WTC11 (cell line): ENCODE results near the gene UGT1A4. TPM values are rescaled to one million over a fixed set of nuclear protein-coding genes. Genes with fewer than 3 reads are reported as not detected.

Experiments used
- ATAC-seq: fragments of 200-7000 bp; cut with Tn5 transposase; 2 replicates; pipeline ENCODE4 v1.10.0; 2021; ENCODE audit warnings: mild to moderate bottlenecking, moderate library complexity
- CTCF ChIA-PET: fragments of 300-600 bp; sonication (Branson Sonifier 250); formaldehyde crosslinking; loops from one replicate; lab custom pipeline; 2021; ENCODE audit warnings: antibody characterized with exemption; lab: Charles Lee
- POLR2A ChIA-PET: fragments of 350-600 bp; sonication (Branson Sonifier 250); formaldehyde crosslinking; loops from one replicate; lab custom pipeline; 2021; ENCODE audit warnings: antibody characterized with exemption; lab: Charles Lee
- DNase-seq: peaks from one replicate; pipeline ENCODE4 v3.0.0; 2021; ENCODE audit warnings: low spot score
- H3K27ac Mint-ChIP-seq: 2 replicates; pipeline ENCODE4 v1.8.0; 2021; ENCODE audit warnings: mixed read lengths
- H3K27me3 Mint-ChIP-seq: 2 replicates; pipeline ENCODE4 v1.8.0; 2021; ENCODE audit warnings: low read depth, mild to moderate bottlenecking, moderate library complexity, mixed read lengths
- H3K36me3 Mint-ChIP-seq: 2 replicates; pipeline ENCODE4 v1.8.0; 2021; ENCODE audit warnings: mixed read lengths
- H3K4me1 Mint-ChIP-seq: 2 replicates; pipeline ENCODE4 v1.8.0; 2022; ENCODE audit warnings: mixed read lengths
- H3K4me3 Mint-ChIP-seq: 2 replicates; pipeline ENCODE4 v1.8.0; 2021; ENCODE audit warnings: mild to moderate bottlenecking, moderate library complexity, mixed read lengths
- H3K9me3 Mint-ChIP-seq: 2 replicates; pipeline ENCODE4 v1.8.0; 2021; ENCODE audit warnings: mixed read lengths
- ELF4 ChIP-seq: sonication (generic); formaldehyde crosslinking; IDR thresholded peaks from 2 replicates; pipeline ENCODE4 v1.8.1; 2022; ENCODE audit warnings: low read depth, mild to moderate bottlenecking, moderate library complexity, missing genetic modification reagents
- EMX1 ChIP-seq: fragments of 250-450 bp; sonication (Bioruptor Pico); IDR thresholded peaks from 2 replicates; pipeline ENCODE4 v1.8.0; 2021; ENCODE audit warnings: mild to moderate bottlenecking
- FOXP1 ChIP-seq: sonication (generic); formaldehyde crosslinking; IDR thresholded peaks from 2 replicates; pipeline ENCODE4 v1.8.0; 2022; ENCODE audit warnings: missing genetic modification reagents, mild to moderate bottlenecking, moderate library complexity, borderline replicate concordance
- GABPB1 ChIP-seq: sonication (generic); formaldehyde crosslinking; IDR thresholded peaks from 2 replicates; pipeline ENCODE4 v1.8.1; 2023; ENCODE audit warnings: mild to moderate bottlenecking, missing genetic modification reagents
- JAZF1 ChIP-seq: fragments of 250-450 bp; sonication (Bioruptor Pico); IDR thresholded peaks from 2 replicates; pipeline ENCODE4 v1.9.0; 2021; ENCODE audit warnings: moderate library complexity, mild to moderate bottlenecking, inconsistent platforms
- JUN ChIP-seq: sonication (generic); formaldehyde crosslinking; IDR thresholded peaks from 2 replicates; pipeline ENCODE4 v1.8.0; 2023; ENCODE audit warnings: mild to moderate bottlenecking, missing genetic modification reagents
- KAT7 ChIP-seq: sonication (generic); formaldehyde crosslinking; IDR thresholded peaks from 2 replicates; pipeline ENCODE4 v1.8.1; 2023; ENCODE audit warnings: missing genetic modification reagents, mild to moderate bottlenecking, borderline replicate concordance
- PREB ChIP-seq: sonication (generic); formaldehyde crosslinking; IDR thresholded peaks from 2 replicates; pipeline ENCODE4 v1.8.1; 2022; ENCODE audit warnings: mild to moderate bottlenecking, missing genetic modification reagents, moderate library complexity, borderline replicate concordance
- PRRX2 ChIP-seq: fragments of 250-450 bp; sonication (Bioruptor Pico); IDR thresholded peaks from 2 replicates; pipeline ENCODE4 v1.8.0; 2021; ENCODE audit warnings: mild to moderate bottlenecking
- RELA ChIP-seq: sonication (generic); formaldehyde crosslinking; IDR thresholded peaks from 2 replicates; pipeline ENCODE4 v1.8.1; 2022; ENCODE audit warnings: missing genetic modification reagents, mild to moderate bottlenecking, borderline replicate concordance
- RORB ChIP-seq: fragments of 250-450 bp; sonication (Bioruptor Pico); IDR thresholded peaks from 2 replicates; pipeline ENCODE4 v1.9.0; 2021; ENCODE audit warnings: mild to moderate bottlenecking
- ZBTB21 ChIP-seq: sonication (generic); formaldehyde crosslinking; IDR thresholded peaks from 2 replicates; pipeline ENCODE4 v1.8.1; 2023; ENCODE audit warnings: mild to moderate bottlenecking, missing genetic modification reagents, borderline replicate concordance
- ZNF121 ChIP-seq: sonication (generic); formaldehyde crosslinking; IDR thresholded peaks from 2 replicates; pipeline ENCODE4 v1.8.0; 2023; ENCODE audit warnings: missing genetic modification reagents
- ZNF219 ChIP-seq: sonication (generic); formaldehyde crosslinking; IDR thresholded peaks from 2 replicates; pipeline ENCODE4 v1.8.0; 2023; ENCODE audit warnings: missing genetic modification reagents, mild to moderate bottlenecking, borderline replicate concordance
- ZNF416 ChIP-seq: fragments of 250-450 bp; sonication (Bioruptor Pico); IDR thresholded peaks from 2 replicates; pipeline ENCODE4 v1.9.0; 2021; ENCODE audit warnings: mild to moderate bottlenecking, inconsistent platforms
- ZSCAN18 ChIP-seq: fragments of 250-450 bp; sonication (Bioruptor Pico); IDR thresholded peaks from 2 replicates; pipeline ENCODE4 v2.1.2; 2022; ENCODE audit warnings: mild to moderate bottlenecking, moderate library complexity
- total RNA-seq: library from RNA; stranded (reverse); gene quantifications from 3 replicates; pipeline ENCODE4 v1.2.3, GENCODE V29; 2021
- TF ChIP-seq, protein P1 (sequence below): fragments of 200-600 bp; IDR thresholded peaks from 2 replicates; pipeline ENCODE4 v1.8.0; 2022; ENCODE audit warnings: antibody characterized with exemption
- TF ChIP-seq, protein P2 (sequence below): sonication (generic); formaldehyde crosslinking; IDR thresholded peaks from 2 replicates; pipeline ENCODE4 v1.8.1; 2023; ENCODE audit warnings: mild to moderate bottlenecking, missing genetic modification reagents, borderline replicate concordance
- TF ChIP-seq, protein P3 (sequence below): fragments of 250-450 bp; sonication (Bioruptor Pico); IDR thresholded peaks from 2 replicates; pipeline ENCODE4 v1.8.0; 2021; ENCODE audit warnings: mild to moderate bottlenecking

Gene UGT1A4
- total RNA-seq, 1 experiment from 2014 or later = 0.22 TPM

- Mint-ChIP-seq H3K27me3 (no peaks in the 10 kb centered on the region; the same call in 1 of the 2 replicates), H3K4me1 (no peaks in the 10 kb centered on the region)
- no peak for DNase-seq
Observed at GRCh38 chr2:233811087-233811486, 92.6 kb downstream of the UGT1A4 start.

DNA sequence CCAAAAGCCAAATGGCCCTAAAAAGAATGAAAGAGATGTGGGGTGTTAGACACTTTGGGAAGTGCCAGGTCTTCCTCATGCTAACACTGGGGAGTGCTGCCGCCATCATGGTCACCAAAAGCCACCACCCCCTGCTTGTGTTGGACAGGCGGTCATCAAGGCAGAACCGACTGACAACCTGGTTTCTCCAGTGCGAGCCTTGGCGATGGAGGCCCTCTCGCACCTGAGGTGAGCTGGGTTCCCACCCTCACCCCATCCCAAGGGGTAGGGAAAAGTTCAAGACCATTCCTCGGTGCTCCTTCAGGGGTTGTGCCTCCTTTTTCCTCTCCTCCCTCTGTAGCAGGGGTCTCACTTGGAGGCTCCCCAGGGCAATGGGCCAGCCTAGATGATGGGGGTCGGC is 93.2 kb downstream of the UGT1A4 start:
- ChIA-PET CTCF (no interaction called here), POLR2A (no interaction called here)
- no peaks in the 10 kb centered on the region for H3K4me1 Mint-ChIP-seq
- TF ChIP-seq JUN = no peak
- TF ChIP-seq RORB (CRISPR knock-in tag) = no peak
- TF ChIP-seq, protein P1, sequence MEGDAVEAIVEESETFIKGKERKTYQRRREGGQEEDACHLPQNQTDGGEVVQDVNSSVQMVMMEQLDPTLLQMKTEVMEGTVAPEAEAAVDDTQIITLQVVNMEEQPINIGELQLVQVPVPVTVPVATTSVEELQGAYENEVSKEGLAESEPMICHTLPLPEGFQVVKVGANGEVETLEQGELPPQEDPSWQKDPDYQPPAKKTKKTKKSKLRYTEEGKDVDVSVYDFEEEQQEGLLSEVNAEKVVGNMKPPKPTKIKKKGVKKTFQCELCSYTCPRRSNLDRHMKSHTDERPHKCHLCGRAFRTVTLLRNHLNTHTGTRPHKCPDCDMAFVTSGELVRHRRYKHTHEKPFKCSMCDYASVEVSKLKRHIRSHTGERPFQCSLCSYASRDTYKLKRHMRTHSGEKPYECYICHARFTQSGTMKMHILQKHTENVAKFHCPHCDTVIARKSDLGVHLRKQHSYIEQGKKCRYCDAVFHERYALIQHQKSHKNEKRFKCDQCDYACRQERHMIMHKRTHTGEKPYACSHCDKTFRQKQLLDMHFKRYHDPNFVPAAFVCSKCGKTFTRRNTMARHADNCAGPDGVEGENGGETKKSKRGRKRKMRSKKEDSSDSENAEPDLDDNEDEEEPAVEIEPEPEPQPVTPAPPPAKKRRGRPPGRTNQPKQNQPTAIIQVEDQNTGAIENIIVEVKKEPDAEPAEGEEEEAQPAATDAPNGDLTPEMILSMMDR = no peak
- no peak for TF ChIP-seq PRRX2 (CRISPR knock-in tag)
- TF ChIP-seq ZNF416 (CRISPR knock-in tag) = no peak
- TF ChIP-seq ZSCAN18 (CRISPR knock-in tag) = no peak
- no peak for TF ChIP-seq PREB (CRISPR knock-in tag)
- TF ChIP-seq FOXP1 = no peak
- TF ChIP-seq, all 79 proteins: peak for 0
- Mint-ChIP-seq H3K27ac (no peak overlapping the region), H3K36me3 (no peaks in the 10 kb centered on the region), H3K27me3 (no peaks in the 10 kb centered on the region; the same call in 1 of the 2 replicates), H3K4me3 (no peak overlapping the region), H3K9me3 (peaks cover 11% of the 10 kb centered on the region)
- ATAC-seq (no peak), DNase-seq (no peak)

More at GRCh38 chr2:233811087-233811486, 92.6 kb downstream of the UGT1A4 start:
- Mint-ChIP-seq H3K4me3 (no peak overlapping the region), H3K36me3 (no peaks in the 10 kb centered on the region), H3K27ac (no peak overlapping the region), H3K9me3 (peaks cover 11% of the 10 kb centered on the region)
- TF ChIP-seq ZNF121 (CRISPR knock-in tag) (no peak), ELF4 (CRISPR knock-in tag) (no peak), EMX1 (no peak), ZNF219 (CRISPR knock-in tag) (no peak), GABPB1 (no peak), RELA (CRISPR knock-in tag) (no peak), KAT7 (CRISPR knock-in tag) (no peak), ZBTB21 (CRISPR knock-in tag) (no peak), JAZF1 (CRISPR knock-in tag) (no peak)
- TF ChIP-seq, protein P2, sequence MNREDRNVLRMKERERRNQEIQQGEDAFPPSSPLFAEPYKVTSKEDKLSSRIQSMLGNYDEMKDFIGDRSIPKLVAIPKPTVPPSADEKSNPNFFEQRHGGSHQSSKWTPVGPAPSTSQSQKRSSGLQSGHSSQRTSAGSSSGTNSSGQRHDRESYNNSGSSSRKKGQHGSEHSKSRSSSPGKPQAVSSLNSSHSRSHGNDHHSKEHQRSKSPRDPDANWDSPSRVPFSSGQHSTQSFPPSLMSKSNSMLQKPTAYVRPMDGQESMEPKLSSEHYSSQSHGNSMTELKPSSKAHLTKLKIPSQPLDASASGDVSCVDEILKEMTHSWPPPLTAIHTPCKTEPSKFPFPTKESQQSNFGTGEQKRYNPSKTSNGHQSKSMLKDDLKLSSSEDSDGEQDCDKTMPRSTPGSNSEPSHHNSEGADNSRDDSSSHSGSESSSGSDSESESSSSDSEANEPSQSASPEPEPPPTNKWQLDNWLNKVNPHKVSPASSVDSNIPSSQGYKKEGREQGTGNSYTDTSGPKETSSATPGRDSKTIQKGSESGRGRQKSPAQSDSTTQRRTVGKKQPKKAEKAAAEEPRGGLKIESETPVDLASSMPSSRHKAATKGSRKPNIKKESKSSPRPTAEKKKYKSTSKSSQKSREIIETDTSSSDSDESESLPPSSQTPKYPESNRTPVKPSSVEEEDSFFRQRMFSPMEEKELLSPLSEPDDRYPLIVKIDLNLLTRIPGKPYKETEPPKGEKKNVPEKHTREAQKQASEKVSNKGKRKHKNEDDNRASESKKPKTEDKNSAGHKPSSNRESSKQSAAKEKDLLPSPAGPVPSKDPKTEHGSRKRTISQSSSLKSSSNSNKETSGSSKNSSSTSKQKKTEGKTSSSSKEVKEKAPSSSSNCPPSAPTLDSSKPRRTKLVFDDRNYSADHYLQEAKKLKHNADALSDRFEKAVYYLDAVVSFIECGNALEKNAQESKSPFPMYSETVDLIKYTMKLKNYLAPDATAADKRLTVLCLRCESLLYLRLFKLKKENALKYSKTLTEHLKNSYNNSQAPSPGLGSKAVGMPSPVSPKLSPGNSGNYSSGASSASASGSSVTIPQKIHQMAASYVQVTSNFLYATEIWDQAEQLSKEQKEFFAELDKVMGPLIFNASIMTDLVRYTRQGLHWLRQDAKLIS = no peak
- TF ChIP-seq, protein P3, sequence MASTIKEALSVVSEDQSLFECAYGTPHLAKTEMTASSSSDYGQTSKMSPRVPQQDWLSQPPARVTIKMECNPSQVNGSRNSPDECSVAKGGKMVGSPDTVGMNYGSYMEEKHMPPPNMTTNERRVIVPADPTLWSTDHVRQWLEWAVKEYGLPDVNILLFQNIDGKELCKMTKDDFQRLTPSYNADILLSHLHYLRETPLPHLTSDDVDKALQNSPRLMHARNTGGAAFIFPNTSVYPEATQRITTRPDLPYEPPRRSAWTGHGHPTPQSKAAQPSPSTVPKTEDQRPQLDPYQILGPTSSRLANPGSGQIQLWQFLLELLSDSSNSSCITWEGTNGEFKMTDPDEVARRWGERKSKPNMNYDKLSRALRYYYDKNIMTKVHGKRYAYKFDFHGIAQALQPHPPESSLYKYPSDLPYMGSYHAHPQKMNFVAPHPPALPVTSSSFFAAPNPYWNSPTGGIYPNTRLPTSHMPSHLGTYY = no peak
- ChIA-PET CTCF (no interaction called here), POLR2A (no interaction called here)
- ATAC-seq = no peak
